GM12891 (cell line): ENCODE measurements around the gene PRKAB1.

Source experiments
- POLR2A ChIP-seq: IDR thresholded peaks from 2 replicates; pipeline ENCODE4 v1.6.1; 2011; ENCODE audit warnings: low read depth, low read length, control low read depth
- POLR2AphosphoS5 ChIP-seq: IDR thresholded peaks from 2 replicates; pipeline ENCODE4 v1.6.1; 2011; ENCODE audit warnings: low read depth, low read length, control low read depth
- TAF1 ChIP-seq: IDR thresholded peaks from 2 replicates; pipeline ENCODE4 v1.6.1; 2011; ENCODE audit warnings: low read depth, low read length, control low read depth

DNA sequence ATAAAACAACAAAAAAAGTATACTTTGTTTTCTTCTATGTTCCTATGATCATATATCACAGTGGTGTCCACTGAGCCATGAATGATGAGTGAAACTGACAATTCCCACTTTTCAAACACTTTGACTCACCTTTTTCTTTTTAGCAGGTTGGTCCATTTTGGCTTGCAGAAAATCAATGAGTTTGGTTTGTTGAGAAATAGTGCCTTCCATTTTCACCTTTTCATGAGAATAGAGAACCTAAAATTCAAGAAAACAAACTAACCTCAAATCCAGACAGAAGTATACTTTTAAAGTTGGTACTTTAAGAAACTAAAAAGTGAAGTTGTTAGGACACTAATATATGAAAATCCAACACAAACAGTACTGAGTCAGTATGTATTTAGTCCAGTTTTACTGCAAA lies 52.4 kb downstream of the PRKAB1 start:
- TF ChIP-seq POLR2A = no peak
- no peak for TF ChIP-seq POLR2AphosphoS5
- no peak for TF ChIP-seq TAF1
